Measurements from ENCODE around the gene NOC2L.

GRCh38 chr1:937521-937920, 21.5 kb downstream of the NOC2L start:
- TF ChIP-seq POLR2A (IDR thresholded peaks at IDR 0.05; ENCODE audit: low read length) (no peak), GATA1 (IDR thresholded peaks at IDR 0.05; ENCODE audit: low read depth, low read length) (no peak)
